SKM-1 treated with dmso at 0.1 percent for 144 hours (cell line): ENCODE results near the gene SEC24D.
A peak's percentile ranks its signal among the peaks of the same experiment; 100 is the strongest.

ENCODE experiments used
- DNase-seq: peaks from one replicate; lab custom pipeline; 2025; ENCODE audit not compliant: unreplicated experiment; lab: John Stamatoyannopoulos, UW

The SEC24D gene

DNA sequence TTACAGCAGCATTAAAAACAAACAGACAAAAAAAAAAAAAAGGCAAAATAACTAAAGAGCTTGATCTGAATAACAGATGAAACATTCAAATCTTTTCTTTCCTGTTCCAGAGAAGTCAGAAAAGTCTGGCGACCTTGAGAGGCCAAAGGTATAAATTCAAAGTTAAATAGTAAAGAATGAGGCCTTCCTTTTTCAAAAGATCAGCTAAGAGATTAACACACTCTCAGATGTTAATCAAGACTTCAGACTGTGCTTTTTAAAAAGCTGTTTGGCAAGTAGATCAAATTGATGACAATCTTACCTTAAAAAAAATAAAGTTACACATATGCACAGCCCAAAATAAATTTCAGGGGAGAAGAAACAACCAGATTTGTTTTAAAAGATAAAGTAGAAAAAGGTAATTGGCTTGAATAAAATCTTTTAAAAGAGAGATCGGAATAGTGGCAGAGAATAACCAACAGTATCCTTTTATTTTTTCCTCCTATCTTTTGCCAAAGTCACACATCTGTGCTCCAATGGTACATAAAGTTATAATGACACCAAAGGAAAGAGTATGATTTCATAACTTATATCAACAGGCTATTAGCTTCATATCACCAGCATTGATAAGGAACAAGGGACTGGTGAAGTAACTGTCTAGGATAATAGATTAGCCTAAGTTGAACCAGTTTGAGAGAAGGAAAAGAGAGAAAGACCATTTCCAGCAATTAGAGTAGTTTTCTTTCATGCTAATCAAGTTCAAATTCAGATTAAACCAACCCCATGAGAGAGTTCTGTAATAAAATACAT is 80.3 kb downstream of the SEC24D start:
- DNase-seq = no peak

DNA sequence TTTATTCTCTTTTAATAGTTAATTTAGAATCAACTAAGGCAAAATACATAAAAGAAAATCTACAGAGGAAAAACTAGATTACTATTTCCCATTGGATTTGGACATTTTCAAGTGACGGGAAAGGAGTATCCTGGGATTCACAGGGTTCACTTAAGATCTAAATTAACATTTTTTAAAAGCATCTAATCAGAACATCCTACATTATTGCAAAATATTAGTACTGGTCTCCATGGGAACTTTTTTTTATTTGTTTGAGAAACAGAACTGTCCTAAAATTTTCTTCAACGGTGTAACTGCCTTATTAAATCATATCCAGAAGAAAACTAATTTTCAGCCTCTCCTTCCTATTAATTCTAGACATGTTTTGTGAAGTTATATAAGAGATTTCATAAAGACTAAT is 81.0 kb downstream of the SEC24D start:
- DNase-seq = no peak

DNA sequence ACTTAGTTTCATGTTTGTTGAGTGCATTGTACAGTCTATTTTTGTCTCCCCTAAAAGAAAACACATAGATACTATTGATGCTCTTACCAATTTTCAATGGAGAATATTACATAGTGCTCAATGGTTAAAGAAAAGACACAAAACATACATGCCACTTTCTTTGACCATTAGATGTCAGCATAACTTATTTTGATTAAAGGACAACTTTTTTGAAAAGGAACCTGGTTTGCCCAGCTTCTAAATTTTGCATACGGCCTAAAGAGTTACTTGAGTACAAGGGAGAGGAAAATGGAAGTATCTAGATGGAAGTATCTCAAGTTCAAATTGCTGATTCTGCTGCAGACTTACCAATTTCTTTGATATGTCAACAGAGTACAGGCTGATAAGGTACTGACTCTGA is 82.2 kb downstream of the SEC24D start:
- DNase-seq = no peak

DNA sequence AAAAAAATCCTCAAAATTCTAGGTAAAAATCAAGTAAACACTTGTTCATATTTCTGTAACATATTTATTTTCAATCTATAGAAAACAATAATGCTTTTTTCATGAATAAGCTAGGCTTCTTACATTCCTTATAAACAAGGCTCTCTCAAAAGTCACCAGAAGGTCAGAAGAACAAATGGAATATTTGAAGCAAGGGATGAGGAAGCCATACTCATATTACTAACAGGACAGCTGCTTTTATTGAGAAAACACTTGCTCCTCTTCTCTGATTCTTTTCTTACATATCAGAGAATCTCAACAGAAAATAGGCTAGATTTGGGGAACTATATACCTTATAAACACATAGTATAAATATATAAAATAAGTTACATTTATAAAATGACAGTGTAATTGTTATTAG is 82.8 kb downstream of the SEC24D start:
- DNase-seq = no peak

DNA sequence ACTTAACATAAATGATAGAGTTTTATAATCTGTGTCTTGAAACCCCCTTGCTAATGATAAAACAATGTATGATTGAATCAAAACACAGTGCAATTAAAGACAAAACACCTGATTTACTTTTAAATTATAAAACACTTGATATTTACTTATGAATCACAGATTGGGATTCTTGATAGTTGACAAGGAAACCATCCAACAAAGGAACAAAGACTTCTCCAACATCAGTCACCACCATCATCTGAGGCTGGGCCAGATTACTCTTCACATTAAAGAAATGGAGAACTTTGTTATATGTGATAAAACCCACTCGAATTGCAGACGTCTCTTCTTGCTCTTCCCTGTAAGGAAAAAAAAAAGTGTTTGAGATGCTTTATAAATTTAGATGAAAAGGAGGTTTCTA is 83.4 kb downstream of the SEC24D start:
- DNase-seq = no peak

DNA sequence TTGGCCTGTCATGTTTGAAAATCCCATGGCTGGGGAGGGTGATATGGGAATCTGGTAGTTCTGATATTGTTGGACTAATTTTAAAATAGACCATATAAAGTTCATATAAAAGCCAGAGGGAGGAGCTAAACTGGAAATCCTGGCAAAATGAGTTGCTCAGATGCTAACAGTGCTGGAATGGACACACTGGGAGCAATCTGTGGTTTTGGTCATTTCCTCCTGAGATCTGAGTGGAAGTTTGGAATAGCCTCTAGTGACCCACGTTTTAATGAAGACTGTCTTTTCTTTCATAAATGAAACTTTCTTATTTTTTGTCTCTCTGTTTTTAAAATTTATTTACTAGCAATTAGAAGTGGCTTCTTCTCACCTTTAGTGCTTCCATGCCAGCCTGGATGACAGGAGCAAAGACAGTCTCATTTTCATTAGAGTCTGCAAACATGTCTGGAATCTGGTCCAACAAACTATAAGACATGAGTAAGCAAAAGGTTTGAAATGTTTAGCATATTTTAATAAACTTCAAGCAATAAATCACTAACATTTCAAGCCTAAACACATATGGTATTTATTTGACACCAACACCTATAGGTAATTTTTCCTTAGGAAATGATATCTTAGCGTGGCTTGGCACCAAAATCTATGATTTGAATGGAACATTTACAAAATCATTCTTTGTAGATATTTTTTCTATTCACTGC is 84.2 kb downstream of the SEC24D start:
- no peak for DNase-seq

GRCh38 chr4:118749347-118749988 is 86.5 kb downstream of the SEC24D start:
- DNase-seq = no peak

DNA sequence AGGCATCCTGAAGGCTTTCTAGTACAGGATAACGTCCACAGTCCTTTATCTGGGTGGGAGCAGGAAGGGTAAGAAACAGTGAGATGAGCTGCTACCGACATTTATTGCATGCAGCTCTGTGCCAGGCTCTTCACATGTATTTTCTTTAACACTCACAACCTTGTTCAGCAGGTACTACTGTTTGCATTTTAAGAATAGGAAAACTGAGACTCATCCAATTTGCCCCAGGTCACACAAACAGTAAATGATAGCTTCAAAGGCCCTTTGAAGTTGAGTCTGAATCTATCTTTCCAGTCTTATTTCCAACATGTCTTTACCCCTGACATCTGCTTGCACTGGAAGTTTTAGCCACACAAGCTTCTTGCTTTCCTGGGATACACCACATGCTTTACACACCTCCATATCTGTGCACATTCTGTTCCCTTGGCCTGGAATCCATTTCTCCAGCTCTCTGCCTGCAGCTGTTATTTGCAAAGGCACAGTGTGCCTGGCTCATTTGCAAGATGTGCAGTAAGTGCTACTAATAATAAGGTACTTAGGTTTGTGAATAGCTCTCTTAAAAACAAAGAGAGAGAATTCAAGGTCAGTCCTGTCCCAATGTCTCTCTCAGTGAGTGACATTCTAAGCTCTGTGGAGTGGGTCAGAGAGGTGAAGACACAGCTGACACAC is 89.5 kb downstream of the SEC24D start:
- no peak for DNase-seq

- no peak for DNase-seq
Measured at GRCh38 chr4:118745357-118745756, 90.6 kb downstream of the SEC24D start.

- no peak for DNase-seq
Measured at GRCh38 chr4:118743867-118744266, 92.1 kb downstream of the SEC24D start.

- DNase-seq = no peak
Measured at GRCh38 chr4:118742050-118742449, 93.9 kb downstream of the SEC24D start.

GRCh38 chr4:118741301-118741855 is 94.5 kb downstream of the SEC24D start:
- no peak for DNase-seq

- DNase-seq = peak; percentile 2
Measured at GRCh38 chr4:118740869-118741268, 95.1 kb downstream of the SEC24D start.

- no peak for DNase-seq
Measured at GRCh38 chr4:118739022-118739713, 96.8 kb downstream of the SEC24D start.

- DNase-seq = no peak
Measured at GRCh38 chr4:118738090-118738489, 97.8 kb downstream of the SEC24D start.

GRCh38 chr4:118736900-118737299 is 99.0 kb downstream of the SEC24D start:
- DNase-seq = no peak

DNA sequence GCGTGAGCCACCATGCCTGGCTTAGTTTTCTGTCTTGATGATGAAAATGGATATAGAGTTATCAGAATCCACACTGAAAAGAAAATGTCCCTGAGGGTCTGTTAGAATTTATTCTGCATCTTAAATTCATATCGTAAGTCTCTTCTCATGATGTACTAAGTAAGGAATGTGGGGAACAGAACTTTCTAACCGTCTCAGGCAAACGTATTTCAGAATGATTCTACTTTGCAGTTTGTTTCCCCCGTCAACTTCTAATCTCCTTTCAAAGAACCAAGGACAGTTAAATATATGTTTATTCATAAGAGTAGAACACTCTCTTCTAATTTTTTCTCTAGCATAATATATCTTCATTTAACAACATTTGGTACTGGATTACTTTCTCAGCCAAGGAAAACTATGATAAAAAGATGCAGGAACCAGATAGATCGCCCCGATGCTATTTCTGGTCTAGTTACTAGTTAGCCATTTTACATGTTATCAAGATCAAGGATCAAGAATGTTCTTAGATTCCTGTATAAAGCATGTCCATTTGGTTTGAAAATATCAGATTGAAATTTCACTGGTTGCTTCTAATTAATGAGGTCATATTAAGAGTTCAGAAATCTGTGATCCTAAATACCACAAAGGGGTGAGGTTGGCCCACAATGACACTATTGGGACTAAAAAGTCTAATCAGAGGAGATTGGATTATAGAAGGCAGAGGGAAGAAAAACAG is 101.3 kb downstream of the SEC24D start:
- no peak for DNase-seq

- DNase-seq = no peak
Measured at GRCh38 chr4:118732591-118733330, 103.2 kb downstream of the SEC24D start.

- no peak for DNase-seq
Measured at GRCh38 chr4:118730683-118731082, 105.2 kb downstream of the SEC24D start.
